ENCODE results near the gene WDR18. TPM values are rescaled to one million over a fixed set of nuclear protein-coding genes. Genes with fewer than 3 reads are reported as not detected.
A peak's percentile ranks its signal among the peaks of the same experiment; 100 is the strongest.

The WDR18 gene
- total RNA-seq, 6 donors from 2014 or later: 29.2 to 122 (median 38.6) TPM

- Histone ChIP-seq H3K27ac (no peak overlapping the region), H3K4me1 (peaks cover 4 to 18% (median 11%) of the 10 kb centered on the region in 4 donors), H3K27me3 (no peaks in the 10 kb centered on the region), H3K9me3 (no peaks in the 10 kb centered on the region), H3K36me3 (peaks cover 17 to 61% (median 41%) of the 10 kb centered on the region in 4 donors), H3K4me3 (no peak overlapping the region)
- DNase-seq (peak in 1 of 2 donors; percentile 71), ATAC-seq (ENCODE audit: low FRiP score in 2 of 2) (no peak)
- TF ChIP-seq POLR2AphosphoS5 (IDR thresholded peaks at IDR 0.05): no peak
- no peak for TF ChIP-seq EP300 (IDR thresholded peaks at IDR 0.05)
- no peak for TF ChIP-seq CTCF (IDR thresholded peaks at IDR 0.05)
- no peak for TF ChIP-seq POLR2A (IDR thresholded peaks at IDR 0.05)
- 95 to 99% methylated on average over 19 of the region's 19 CpGs for WGBS, 2 donors
Measured at GRCh38 chr19:964761-965694, 19.1 kb upstream of the WDR18 start.

- TF ChIP-seq CTCF (IDR thresholded peaks at IDR 0.05): no peak
- no peak for TF ChIP-seq POLR2A (IDR thresholded peaks at IDR 0.05)
- TF ChIP-seq POLR2AphosphoS5 (IDR thresholded peaks at IDR 0.05): no peak
- TF ChIP-seq EP300 (IDR thresholded peaks at IDR 0.05): no peak
- no peak overlapping the region for H3K27ac ChIP-seq
- DNase-seq (no peak), ATAC-seq (ENCODE audit: low FRiP score in 2 of 2) (no peak)
- H3K4me3 ChIP-seq: no peak overlapping the region
- 91 to 92% methylated on average over 11 to 17 of the region's 17 CpGs for WGBS, 2 donors
- H3K4me1 ChIP-seq: peaks cover 0 to 11% (median 3%) of the 10 kb centered on the region in 4 donors
- H3K9me3 ChIP-seq: peaks cover 4 to 8% (median 6%) of the 10 kb centered on the region in 4 donors
- peaks cover 25 to 66% (median 54%) of the 10 kb centered on the region in 4 donors for H3K36me3 ChIP-seq
- H3K27me3 ChIP-seq: no peaks in the 10 kb centered on the region
Measured at GRCh38 chr19:966485-967088, 17.6 kb upstream of the WDR18 start.

- Histone ChIP-seq H3K36me3 (peaks cover 25 to 58% (median 46%) of the 10 kb centered on the region in 4 donors), H3K4me1 (no peaks in the 10 kb centered on the region), H3K27me3 (no peaks in the 10 kb centered on the region), H3K9me3 (peaks cover 4 to 8% (median 6%) of the 10 kb centered on the region in 4 donors), H3K4me3 (no peak overlapping the region), H3K27ac (no peak overlapping the region)
- TF ChIP-seq POLR2A (IDR thresholded peaks at IDR 0.05): no peak
- TF ChIP-seq POLR2AphosphoS5 (IDR thresholded peaks at IDR 0.05): no peak
- peak in 4 of 6 experiments; percentile 38 to 49 (median 40) for TF ChIP-seq CTCF (IDR thresholded peaks at IDR 0.05)
- DNase-seq (no peak), ATAC-seq (ENCODE audit: low FRiP score in 2 of 2) (no peak)
- WGBS, 2 donors: 95 to 97% methylated on average over 13 to 14 of the region's 14 CpGs
Measured at GRCh38 chr19:970695-971094, 13.4 kb upstream of the WDR18 start.

- ATAC-seq (ENCODE audit: low FRiP score in 2 of 2) (no peak), DNase-seq (peak in 1 of 2 donors; percentile 79)
- WGBS, 2 donors: 95 to 97% methylated on average over 15 to 24 of the region's 24 CpGs
- Histone ChIP-seq H3K4me1 (no peaks in the 10 kb centered on the region), H3K9me3 (peaks cover 4 to 8% (median 6%) of the 10 kb centered on the region in 4 donors), H3K27me3 (no peaks in the 10 kb centered on the region), H3K4me3 (no peak overlapping the region), H3K27ac (no peak overlapping the region), H3K36me3 (peaks cover 22 to 50% (median 41%) of the 10 kb centered on the region in 4 donors)
- TF ChIP-seq POLR2A (IDR thresholded peaks at IDR 0.05): no peak
- no peak for TF ChIP-seq POLR2AphosphoS5 (IDR thresholded peaks at IDR 0.05)
- no peak for TF ChIP-seq EP300 (IDR thresholded peaks at IDR 0.05)
- TF ChIP-seq CTCF (IDR thresholded peaks at IDR 0.05): no peak
Measured at GRCh38 chr19:971795-972194, 12.3 kb upstream of the WDR18 start.

Data from upper lobe of left lung (tissue), 6 donors.